Keratinocyte (primary cell): ENCODE results near the gene ATP7A. TPM values are rescaled to one million over a fixed set of nuclear protein-coding genes. Genes with fewer than 3 reads are reported as not detected.

Experiments used
- DNase-seq: peaks from one replicate; pipeline ENCODE4 v3.0.0-alpha.2; 2011; ENCODE audit warnings: low read depth, missing footprints, low spot score
- FAIRE-seq: peaks from 2 replicates; lab custom pipeline; 2011; peaks lifted over from hg19 to GRCh38; lab: Jason Lieb, UNC
- H2AFZ ChIP-seq: 2 replicates; pipeline ENCODE4 v1.6.0; 2012; ENCODE audit warnings: low read length, control low read depth, inconsistent platforms; ENCODE audit not compliant: control insufficient read depth
- H3K27ac ChIP-seq: 2 replicates; pipeline ENCODE4 v1.5.1; 2011; ENCODE audit warnings: low read length; ENCODE audit not compliant: control insufficient read depth, insufficient read depth
- H3K27me3 ChIP-seq: 3 replicates; pipeline ENCODE4 v1.6.0; 2011; ENCODE audit warnings: low read length; ENCODE audit not compliant: control insufficient read depth, insufficient read depth; ENCODE audit errors: extremely low read depth
- H3K36me3 ChIP-seq, 2 experiments: 2 replicates in 1 of 2; 3 replicates in 1 of 2; pipeline ENCODE4 v1.5.1; 2011; ENCODE audit warnings: low read length in 2 of 2, mild to moderate bottlenecking in 1 of 2; ENCODE audit not compliant: control insufficient read depth in 2 of 2, insufficient read depth in 2 of 2; ENCODE audit errors: extremely low read depth in 1 of 2
- H3K4me1 ChIP-seq: 3 replicates; pipeline ENCODE4 v1.5.1; 2011; ENCODE audit warnings: low read length; ENCODE audit not compliant: control insufficient read depth, insufficient read depth; ENCODE audit errors: extremely low read depth
- H3K4me2 ChIP-seq: 3 replicates; pipeline ENCODE4 v1.6.0; 2011; ENCODE audit warnings: low read depth, low read length; ENCODE audit not compliant: control insufficient read depth, insufficient read depth; ENCODE audit errors: extremely low read depth
- H3K4me3 ChIP-seq, 3 experiments: fragments of 200-600 bp in 1 of 3; sonication (generic) in 1 of 3; 2 replicates in 2 of 3; 3 replicates in 1 of 3; pipeline ENCODE4 v1.5.1; 2011 to 2016; ENCODE audit warnings: low read length in 3 of 3, mild to moderate bottlenecking in 3 of 3, control low read depth in 2 of 3, inconsistent platforms in 1 of 3, low read depth in 1 of 3, mixed read lengths in 1 of 3, mixed run types in 1 of 3, moderate library complexity in 1 of 3; ENCODE audit not compliant: control insufficient read depth in 2 of 3, insufficient read depth in 2 of 3; ENCODE audit errors: extremely low read depth in 1 of 3
- H3K79me2 ChIP-seq: 2 replicates; pipeline ENCODE4 v1.6.0; 2012; ENCODE audit warnings: low read length; ENCODE audit not compliant: control insufficient read depth, insufficient read depth
- H3K9ac ChIP-seq: 3 replicates; pipeline ENCODE4 v1.6.0; 2011; ENCODE audit warnings: low read length; ENCODE audit not compliant: control insufficient read depth, insufficient read depth; ENCODE audit errors: extremely low read depth
- H3K9me1 ChIP-seq: 3 replicates; pipeline ENCODE4 v1.6.0; 2011; ENCODE audit warnings: low read length; ENCODE audit not compliant: control insufficient read depth, insufficient read depth; ENCODE audit errors: extremely low read depth
- H3K9me3 ChIP-seq: 2 replicates; pipeline ENCODE4 v1.5.1; 2012; ENCODE audit warnings: low read depth, low read length; ENCODE audit not compliant: control insufficient read depth
- H4K20me1 ChIP-seq: 3 replicates; pipeline ENCODE4 v1.6.0; 2011; ENCODE audit warnings: low read length; ENCODE audit not compliant: control insufficient read depth, insufficient read depth; ENCODE audit errors: extremely low read depth
- CTCF ChIP-seq, 3 experiments: IDR thresholded peaks in 1 of 3; conservative IDR thresholded peaks in 1 of 3; optimal IDR thresholded peaks in 1 of 3; 2 replicates in 2 of 3; 3 replicates in 1 of 3; pipeline versions ENCODE3 to v1.5.1; 2011; ENCODE audit warnings: low read length in 3 of 3, mild to moderate bottlenecking in 3 of 3, moderate library complexity in 2 of 3, control low read depth in 1 of 3, inconsistent platforms in 1 of 3; ENCODE audit not compliant: insufficient read depth in 2 of 3; ENCODE audit errors: extremely low read depth in 1 of 3
- EZH2 ChIP-seq: IDR thresholded peaks from one replicate; pipeline ENCODE4 v1.6.1; 2012; ENCODE audit warnings: inconsistent platforms, mild to moderate bottlenecking, low read length, moderate library complexity
- dilution Hi-C: fragments of 300-500 bp; cut with MboI; formaldehyde crosslinking; loops from one replicate; pipeline ENCODE4 v1.7.0; 2020; ENCODE audit warnings: low sequenced_read_pairs; ENCODE audit not compliant: extremely low pct_ligation_motif_present
- polyA plus RNA-seq, 5 experiments: library from polyadenylated mRNA; depleted of rRNA in 3 of 5; stranded (reverse) in 3 of 5; stranded (forward) in 1 of 5; unstranded in 1 of 5; fragments of >200 nt; gene quantifications; 1 replicate in 1 of 5; 2 replicates in 3 of 5; 3 replicates in 1 of 5; pipeline versions ENCODE4 v1.2.1 to v1.2.3, GENCODE V29; 2011 to 2012; ENCODE audit warnings: missing spikeins in 2 of 5, low read depth in 1 of 5, low replicate concordance in 1 of 5

ATP7A gene
- polyA plus RNA-seq, 1 donor (not counting 4 experiments of a cell fraction or from before 2014, with no cell fraction given) = 4.0 TPM

- Histone ChIP-seq H4K20me1 (no peaks in the 10 kb centered on the region), H3K9me1 (no peaks in the 10 kb centered on the region), H3K27ac (peak overlapping the region; percentile 91), H3K9me3 (no peaks in the 10 kb centered on the region), H3K4me3 (peak overlapping the region; percentile 59 to 88 (median 87)), H3K79me2 (peaks cover 37% of the 10 kb centered on the region), H3K27me3 (no peaks in the 10 kb centered on the region), H3K4me2 (peak overlapping the region; percentile 49), H3K4me1 (no peaks in the 10 kb centered on the region), H3K9ac (peak overlapping the region; percentile 91), H2AFZ (no peak overlapping the region), H3K36me3 (peaks cover 0 to 3% of the 10 kb centered on the region in 2 experiments)
- no peak for FAIRE-seq
- TF ChIP-seq CTCF (optimal IDR thresholded peaks at IDR 0.05 in 1 of 3, IDR thresholded peaks at IDR 0.05 in 1 of 3, conservative IDR thresholded peaks at IDR 0.05 in 1 of 3; ENCODE audit: extremely low read depth in 1 of 3, insufficient read depth in 2 of 3, low read length in 3 of 3) = no peak
- TF ChIP-seq EZH2 = no peak
- dilution Hi-C loops = no loop called here
- no peak for DNase-seq
Measured at GRCh38 chrX:77900688-77901087, 9.8 kb upstream of the ATP7A start.

DNA sequence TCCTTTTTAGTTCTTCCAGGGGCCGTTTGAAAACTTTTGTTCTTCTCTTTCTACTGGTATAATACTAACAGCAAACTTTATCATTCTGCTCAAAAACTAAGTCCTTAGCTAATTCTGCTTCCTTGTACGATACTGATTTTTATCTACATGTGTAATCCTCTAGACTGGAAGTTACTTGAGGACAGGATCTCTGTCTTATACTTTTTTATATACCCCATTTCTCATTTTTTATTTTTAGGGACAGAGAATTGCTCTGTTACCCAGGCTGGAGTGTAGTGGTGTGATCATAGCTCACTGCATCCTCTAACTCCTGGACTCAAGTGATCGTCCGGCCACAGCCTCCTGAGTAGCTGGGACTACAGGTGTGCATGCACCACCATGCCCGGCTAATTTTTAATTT is 9.0 kb upstream of the ATP7A start:
- no peak overlapping the region for H3K27ac ChIP-seq
- H3K9me1 ChIP-seq = no peaks in the 10 kb centered on the region
- TF ChIP-seq EZH2 (no peak), CTCF (optimal IDR thresholded peaks at IDR 0.05 in 1 of 3, IDR thresholded peaks at IDR 0.05 in 1 of 3, conservative IDR thresholded peaks at IDR 0.05 in 1 of 3; ENCODE audit: extremely low read depth in 1 of 3, insufficient read depth in 2 of 3, low read length in 3 of 3) (no peak)
- H3K36me3 ChIP-seq = peaks cover 0 to 3% of the 10 kb centered on the region in 2 experiments
- H3K27me3 ChIP-seq = no peaks in the 10 kb centered on the region
- H3K79me2 ChIP-seq = peaks cover 37% of the 10 kb centered on the region
- H3K9me3 ChIP-seq = no peaks in the 10 kb centered on the region
- H4K20me1 ChIP-seq = no peaks in the 10 kb centered on the region
- FAIRE-seq = no peak
- no peak overlapping the region for H2AFZ ChIP-seq
- dilution Hi-C loops = no loop called here
- H3K4me2 ChIP-seq = peak overlapping the region; percentile 10
- H3K4me3 ChIP-seq = no peak overlapping the region
- no peak for DNase-seq
- no peak overlapping the region for H3K9ac ChIP-seq
- no peaks in the 10 kb centered on the region for H3K4me1 ChIP-seq
